Measurements from ENCODE around the gene INPPL1. TPM values are rescaled to one million over a fixed set of nuclear protein-coding genes. Genes with fewer than 3 reads are reported as not detected.

Gene INPPL1
- total and polyA plus RNA-seq, 2 of the 13 experiments (the other 11 are each of a cell fraction or from before 2014, with no cell fraction given): 29.1 to 66.9 TPM

DNA sequence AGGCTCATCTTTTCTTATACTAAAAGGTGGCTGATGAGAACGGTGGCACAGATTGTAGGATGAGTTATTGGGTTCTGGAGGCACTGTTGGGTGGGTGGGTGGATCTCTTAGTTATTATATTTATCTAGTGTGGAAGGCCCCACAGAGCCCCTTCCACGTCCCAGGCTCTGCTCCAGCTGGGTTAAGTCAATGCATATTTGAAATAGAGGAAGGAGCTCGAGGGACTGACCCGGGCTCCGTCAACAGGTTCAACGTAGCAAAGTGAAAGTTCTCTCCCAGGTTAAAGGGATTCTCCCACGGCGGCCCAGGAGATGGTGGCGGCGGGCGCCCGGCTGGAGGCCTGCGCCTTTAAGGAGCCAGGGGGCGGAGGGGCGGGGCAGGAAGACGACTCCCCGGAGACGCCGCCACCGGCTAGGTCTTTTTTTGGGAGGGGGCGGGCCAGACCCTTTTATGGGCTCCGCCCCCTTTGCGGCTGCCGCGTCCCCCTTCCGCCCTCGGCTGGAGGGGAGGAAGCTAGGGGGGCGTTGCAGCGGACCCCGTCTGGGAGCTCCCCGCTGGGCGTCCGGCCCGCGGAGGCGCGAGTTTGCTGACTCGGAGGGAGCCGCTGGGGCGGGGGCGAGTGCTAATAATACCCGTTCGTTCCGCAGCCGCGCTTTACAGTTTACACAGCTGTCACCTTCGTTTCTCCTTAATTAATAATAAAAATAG lies 1.5 kb upstream of the INPPL1 start (continued):
- TF ChIP-seq, protein P1, sequence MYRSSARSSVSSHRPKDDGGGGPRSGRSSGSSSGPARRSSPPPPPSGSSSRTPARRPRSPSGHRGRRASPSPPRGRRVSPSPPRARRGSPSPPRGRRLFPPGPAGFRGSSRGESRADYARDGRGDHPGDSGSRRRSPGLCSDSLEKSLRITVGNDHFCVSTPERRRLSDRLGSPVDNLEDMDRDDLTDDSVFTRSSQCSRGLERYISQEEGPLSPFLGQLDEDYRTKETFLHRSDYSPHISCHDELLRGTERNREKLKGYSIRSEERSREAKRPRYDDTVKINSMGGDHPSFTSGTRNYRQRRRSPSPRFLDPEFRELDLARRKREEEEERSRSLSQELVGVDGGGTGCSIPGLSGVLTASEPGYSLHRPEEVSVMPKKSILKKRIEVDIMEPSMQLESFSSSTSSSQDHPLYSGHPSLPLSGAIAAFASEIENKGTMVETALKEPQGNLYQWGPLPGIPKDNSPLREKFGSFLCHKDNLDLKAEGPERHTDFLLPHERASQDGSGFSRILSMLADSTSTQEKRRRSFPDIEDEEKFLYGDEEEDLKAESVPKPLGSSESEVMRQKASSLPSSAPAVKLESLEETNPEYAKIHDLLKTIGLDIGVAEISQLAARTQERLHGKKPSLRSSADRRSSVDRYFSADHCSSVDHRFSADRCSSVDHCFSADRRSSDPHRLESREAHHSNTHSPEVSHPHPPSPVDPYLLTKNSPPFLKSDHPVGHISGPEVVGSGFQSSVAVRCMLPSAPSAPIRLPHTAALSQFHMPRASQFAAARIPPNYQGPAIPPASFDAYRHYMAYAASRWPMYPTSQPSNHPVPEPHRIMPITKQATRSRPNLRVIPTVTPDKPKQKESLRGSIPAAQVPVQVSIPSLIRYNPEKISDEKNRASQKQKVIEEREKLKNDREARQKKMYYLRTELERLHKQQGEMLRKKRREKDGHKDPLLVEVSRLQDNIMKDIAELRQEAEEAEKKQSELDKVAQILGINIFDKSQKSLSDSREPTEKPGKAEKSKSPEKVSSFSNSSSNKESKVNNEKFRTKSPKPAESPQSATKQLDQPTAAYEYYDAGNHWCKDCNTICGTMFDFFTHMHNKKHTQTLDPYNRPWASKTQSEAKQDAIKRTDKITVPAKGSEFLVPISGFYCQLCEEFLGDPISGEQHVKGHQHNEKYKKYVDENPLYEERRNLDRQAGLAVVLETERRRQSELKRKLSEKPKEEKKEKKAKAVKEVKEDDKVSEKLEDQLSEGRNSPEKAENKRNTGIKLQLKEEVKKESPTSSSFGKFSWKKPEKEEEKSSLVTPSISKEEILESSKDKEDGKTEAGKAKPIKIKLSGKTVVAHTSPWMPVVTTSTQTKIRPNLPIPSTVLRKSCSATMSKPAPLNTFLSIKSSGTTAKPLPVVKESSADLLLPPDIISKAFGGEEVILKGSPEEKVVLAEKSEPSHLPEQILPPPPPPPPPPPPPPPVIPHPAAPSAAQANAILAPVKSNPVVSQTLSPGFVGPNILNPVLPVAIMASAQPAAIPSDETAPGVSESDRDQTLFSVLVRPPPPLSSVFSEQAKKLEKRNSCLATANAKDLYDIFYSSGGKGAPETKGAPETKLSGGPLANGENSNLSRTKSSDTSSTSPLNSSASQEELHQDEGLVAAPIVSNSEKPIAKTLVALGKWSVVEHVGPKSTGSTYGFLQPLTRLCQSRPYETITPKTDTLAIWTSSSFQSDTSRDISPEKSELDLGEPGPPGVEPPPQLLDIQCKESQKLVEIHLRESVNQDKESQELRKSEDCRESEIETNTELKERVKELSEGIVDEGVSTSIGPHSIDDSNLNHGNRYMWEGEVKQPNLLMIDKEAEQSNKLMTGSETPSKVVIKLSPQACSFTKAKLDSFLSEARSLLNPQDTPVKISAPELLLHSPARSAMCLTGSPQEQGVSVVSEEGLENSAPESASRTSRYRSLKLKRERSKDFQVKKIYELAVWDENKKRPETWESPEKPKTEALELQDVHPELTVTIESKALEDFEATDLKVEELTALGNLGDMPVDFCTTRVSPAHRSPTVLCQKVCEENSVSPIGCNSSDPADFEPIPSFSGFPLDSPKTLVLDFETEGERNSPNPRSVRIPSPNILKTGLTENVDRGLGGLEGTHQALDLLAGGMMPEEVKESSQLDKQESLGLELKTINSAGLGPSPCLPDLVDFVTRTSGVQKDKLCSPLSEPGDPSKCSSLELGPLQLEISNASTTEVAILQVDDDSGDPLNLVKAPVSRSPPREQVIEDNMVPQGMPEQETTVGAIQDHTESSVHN (CRISPR knock-in tag; IDR thresholded peaks at IDR 0.05): no peak
- TF ChIP-seq GLI4 (CRISPR knock-in tag; IDR thresholded peaks at IDR 0.05; ENCODE audit: borderline replicate concordance) (no peak), EHMT2 (IDR thresholded peaks at IDR 0.05; ENCODE audit: borderline replicate concordance, low read depth, low read length) (no peak), ZNF232 (CRISPR knock-in tag; IDR thresholded peaks at IDR 0.05; ENCODE audit: borderline replicate concordance) (peak; percentile 38; the same call in 1 of the 2 replicates), MED13 (CRISPR knock-in tag; IDR thresholded peaks at IDR 0.05) (no peak), ZNF235 (CRISPR knock-in tag; IDR thresholded peaks at IDR 0.05; ENCODE audit: borderline replicate concordance) (no peak), FOXC1 (CRISPR knock-in tag; IDR thresholded peaks at IDR 0.05; ENCODE audit: borderline replicate concordance) (no peak), NCOA1 (CRISPR knock-in tag; IDR thresholded peaks at IDR 0.05) (no peak), ZNF468 (CRISPR knock-in tag; IDR thresholded peaks at IDR 0.05) (no peak), ATAD3A (CRISPR knock-in tag; IDR thresholded peaks at IDR 0.05) (no peak), ARNTL (CRISPR knock-in tag; IDR thresholded peaks at IDR 0.05) (no peak), RELA (CRISPR knock-in tag; IDR thresholded peaks at IDR 0.05) (no peak), ZNF33A (CRISPR knock-in tag; IDR thresholded peaks at IDR 0.05; ENCODE audit: borderline replicate concordance) (no peak), ZNF615 (CRISPR knock-in tag; IDR thresholded peaks at IDR 0.05; ENCODE audit: borderline replicate concordance) (no peak)
- TF ChIP-seq, protein P2, sequence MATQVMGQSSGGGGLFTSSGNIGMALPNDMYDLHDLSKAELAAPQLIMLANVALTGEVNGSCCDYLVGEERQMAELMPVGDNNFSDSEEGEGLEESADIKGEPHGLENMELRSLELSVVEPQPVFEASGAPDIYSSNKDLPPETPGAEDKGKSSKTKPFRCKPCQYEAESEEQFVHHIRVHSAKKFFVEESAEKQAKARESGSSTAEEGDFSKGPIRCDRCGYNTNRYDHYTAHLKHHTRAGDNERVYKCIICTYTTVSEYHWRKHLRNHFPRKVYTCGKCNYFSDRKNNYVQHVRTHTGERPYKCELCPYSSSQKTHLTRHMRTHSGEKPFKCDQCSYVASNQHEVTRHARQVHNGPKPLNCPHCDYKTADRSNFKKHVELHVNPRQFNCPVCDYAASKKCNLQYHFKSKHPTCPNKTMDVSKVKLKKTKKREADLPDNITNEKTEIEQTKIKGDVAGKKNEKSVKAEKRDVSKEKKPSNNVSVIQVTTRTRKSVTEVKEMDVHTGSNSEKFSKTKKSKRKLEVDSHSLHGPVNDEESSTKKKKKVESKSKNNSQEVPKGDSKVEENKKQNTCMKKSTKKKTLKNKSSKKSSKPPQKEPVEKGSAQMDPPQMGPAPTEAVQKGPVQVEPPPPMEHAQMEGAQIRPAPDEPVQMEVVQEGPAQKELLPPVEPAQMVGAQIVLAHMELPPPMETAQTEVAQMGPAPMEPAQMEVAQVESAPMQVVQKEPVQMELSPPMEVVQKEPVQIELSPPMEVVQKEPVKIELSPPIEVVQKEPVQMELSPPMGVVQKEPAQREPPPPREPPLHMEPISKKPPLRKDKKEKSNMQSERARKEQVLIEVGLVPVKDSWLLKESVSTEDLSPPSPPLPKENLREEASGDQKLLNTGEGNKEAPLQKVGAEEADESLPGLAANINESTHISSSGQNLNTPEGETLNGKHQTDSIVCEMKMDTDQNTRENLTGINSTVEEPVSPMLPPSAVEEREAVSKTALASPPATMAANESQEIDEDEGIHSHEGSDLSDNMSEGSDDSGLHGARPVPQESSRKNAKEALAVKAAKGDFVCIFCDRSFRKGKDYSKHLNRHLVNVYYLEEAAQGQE (IDR thresholded peaks at IDR 0.05; ENCODE audit: borderline replicate concordance in 1 of 2, low read depth in 1 of 2, low read length in 2 of 2): no peak
